ENCODE measurements around the gene CDK14.

- no peak for TF ChIP-seq POLR2A (IDR thresholded peaks at IDR 0.05; ENCODE audit: low read depth, low read length)
- no peak for TF ChIP-seq POLR2AphosphoS5 (IDR thresholded peaks at IDR 0.05; ENCODE audit: low read depth, low read length)
- no peak for TF ChIP-seq TAF1 (IDR thresholded peaks at IDR 0.05; ENCODE audit: borderline replicate concordance, low read depth, low read length)
Observed at GRCh38 chr7:90965211-90965610, 369.1 kb downstream of the CDK14 start.
